H1 (cell line): ENCODE measurements around the gene PBX1. TPM values are rescaled to one million over a fixed set of nuclear protein-coding genes. Genes with fewer than 3 reads are reported as not detected.

Experiments used
- CTCF ChIA-PET: fragments of 300-600 bp; sonication (Branson Sonifier 250); formaldehyde crosslinking; loops from one replicate; lab custom pipeline; 2021; ENCODE audit not compliant: partially characterized antibody; lab: Charles Lee
- POLR2A ChIA-PET: fragments of 300-600 bp; sonication (Branson Sonifier 250); formaldehyde crosslinking; loops from one replicate; lab custom pipeline; 2021; ENCODE audit warnings: inconsistent platforms; ENCODE audit not compliant: partially characterized antibody; lab: Charles Lee
- DNase-seq, 2 experiments: peaks; one replicate each; pipeline versions ENCODE4 v3.0.0 to v3.0.0-alpha.2; 2010 to 2022; ENCODE audit warnings: low spot score in 2 of 2, low read depth in 1 of 2, mixed read lengths in 1 of 2
- FAIRE-seq: peaks from 2 replicates; lab custom pipeline; 2011; peaks lifted over from hg19 to GRCh38; lab: Jason Lieb, UNC
- H2AFZ ChIP-seq: 2 replicates; pipeline ENCODE4 v1.8.1; 2012; ENCODE audit warnings: low read length, inconsistent platforms
- H2AK5ac ChIP-seq: 2 replicates; pipeline ENCODE4 v1.6.1; 2013; ENCODE audit warnings: low read depth, low read length
- H2BK120ac ChIP-seq: replicated peaks from 2 replicates; pipeline ENCODE3; 2013; ENCODE audit warnings: low read depth, low read length, inconsistent platforms
- H2BK12ac ChIP-seq: 2 replicates; pipeline ENCODE4 v1.6.1; 2013; ENCODE audit warnings: low read depth, low read length
- H2BK15ac ChIP-seq: 2 replicates; pipeline ENCODE4 v1.6.1; 2013; ENCODE audit warnings: low read length
- H2BK20ac ChIP-seq: 2 replicates; pipeline ENCODE4 v1.6.1; 2013; ENCODE audit warnings: low read length
- H2BK5ac ChIP-seq: 2 replicates; pipeline ENCODE4 v1.6.1; 2013; ENCODE audit warnings: low read depth, low read length
- H3K14ac ChIP-seq: 2 replicates; pipeline ENCODE4 v1.6.1; 2013; ENCODE audit warnings: inconsistent platforms; ENCODE audit not compliant: insufficient read length
- H3K18ac ChIP-seq: 2 replicates; pipeline ENCODE4 v1.6.1; 2013; ENCODE audit warnings: low read length; ENCODE audit errors: extremely low read depth
- H3K23ac ChIP-seq: 2 replicates; pipeline ENCODE4 v1.6.1; 2013; ENCODE audit warnings: inconsistent platforms; ENCODE audit not compliant: insufficient read length
- H3K23me2 ChIP-seq: 2 replicates; pipeline ENCODE4 v1.6.1; 2013; ENCODE audit warnings: low read depth, low read length
- H3K27ac ChIP-seq: 2 replicates; pipeline ENCODE4 v1.6.1; 2011; ENCODE audit warnings: low read depth, low read length, inconsistent platforms
- H3K27me3 ChIP-seq, 4 experiments: replicated peaks in 1 of 4; 1 replicate in 1 of 4; 2 replicates in 3 of 4; pipeline versions ENCODE4 v1.6.1 to v1.8.1; 2011 to 2013; ENCODE audit warnings: low read length in 3 of 4, mild to moderate bottlenecking in 3 of 4, inconsistent platforms in 2 of 4, mixed read lengths in 2 of 4, moderate library complexity in 1 of 4; ENCODE audit not compliant: control insufficient read depth in 3 of 4, insufficient read depth in 3 of 4; ENCODE audit errors: extremely low read depth in 1 of 4
- H3K36me3 ChIP-seq, 4 experiments: 2 replicates each; pipeline versions ENCODE4 v1.6.1 to v1.8.1; 2011 to 2013; ENCODE audit warnings: mild to moderate bottlenecking in 4 of 4, low read length in 3 of 4, moderate library complexity in 2 of 4, control low read depth in 1 of 4, inconsistent platforms in 1 of 4; ENCODE audit not compliant: insufficient read depth in 4 of 4, control insufficient read depth in 2 of 4
- H3K4ac ChIP-seq: replicated peaks from 2 replicates; pipeline ENCODE3; 2013; ENCODE audit warnings: low read length, low read depth, mixed read lengths, inconsistent platforms; ENCODE audit not compliant: insufficient read length
- H3K4me1 ChIP-seq, 4 experiments: replicated peaks in 1 of 4; 1 replicate in 1 of 4; 2 replicates in 3 of 4; pipeline versions ENCODE4 v1.6.1 to v1.8.1; 2011 to 2013; ENCODE audit warnings: low read length in 3 of 4, inconsistent platforms in 2 of 4, mixed read lengths in 1 of 4; ENCODE audit not compliant: insufficient read depth in 4 of 4, control insufficient read depth in 3 of 4
- H3K4me2 ChIP-seq, 2 experiments: 2 replicates each; pipeline versions ENCODE4 v1.6.1 to v1.8.1; 2011 to 2013; ENCODE audit warnings: low read depth in 2 of 2, low read length in 2 of 2, control low read depth in 1 of 2, inconsistent platforms in 1 of 2, mild to moderate bottlenecking in 1 of 2; ENCODE audit not compliant: insufficient read depth in 1 of 2
- H3K4me3 ChIP-seq, 4 experiments: fragments of 200-600, 300-600 bp in 1 of 4; sonication (generic), shearing (Covaris generic), sonication (Bioruptor Twin) in 1 of 4; 2 replicates each; pipeline versions ENCODE4 v1.5.1 to v1.8.1; 2011 to 2016; ENCODE audit warnings: low read length in 4 of 4, low read depth in 3 of 4, control low read depth in 2 of 4, inconsistent platforms in 2 of 4, mild to moderate bottlenecking in 2 of 4, mixed read lengths in 1 of 4, moderate library complexity in 1 of 4; ENCODE audit not compliant: insufficient read depth in 2 of 4; ENCODE audit errors: extremely low read depth in 1 of 4
- H3K56ac ChIP-seq: replicated peaks from 2 replicates; pipeline ENCODE3; 2013; ENCODE audit warnings: low read depth, mild to moderate bottlenecking, mixed read lengths, low read length, inconsistent platforms; ENCODE audit not compliant: insufficient read length
- H3K79me1 ChIP-seq: 2 replicates; pipeline ENCODE4 v1.6.1; 2013; ENCODE audit warnings: low read depth, low read length, control low read depth
- H3K79me2 ChIP-seq, 2 experiments: 2 replicates each; pipeline versions ENCODE4 v1.6.1 to v1.8.1; 2012 to 2013; ENCODE audit warnings: low read length in 2 of 2, mild to moderate bottlenecking in 2 of 2, inconsistent platforms in 1 of 2; ENCODE audit not compliant: insufficient read depth in 2 of 2, control insufficient read depth in 1 of 2
- H3K9ac ChIP-seq, 4 experiments: replicated peaks in 1 of 4; 1 replicate in 1 of 4; 2 replicates in 3 of 4; pipeline versions ENCODE4 v1.6.1 to v1.8.1; 2011 to 2013; ENCODE audit warnings: low read depth in 3 of 4, low read length in 3 of 4, control low read depth in 2 of 4, mild to moderate bottlenecking in 2 of 4, moderate library complexity in 2 of 4, inconsistent platforms in 1 of 4; ENCODE audit errors: extremely low read depth in 1 of 4
- H3K9me3 ChIP-seq, 2 experiments: 2 replicates each; pipeline versions ENCODE4 v1.6.1 to v1.8.1; 2012 to 2013; ENCODE audit warnings: mild to moderate bottlenecking in 2 of 2, moderate library complexity in 2 of 2, control low read depth in 1 of 2, inconsistent platforms in 1 of 2, low read depth in 1 of 2, low read length in 1 of 2, mixed read lengths in 1 of 2; ENCODE audit not compliant: insufficient read depth in 2 of 2
- H4K20me1 ChIP-seq, 2 experiments: replicated peaks in 1 of 2; 2 replicates each; pipeline versions ENCODE3 to v1.8.1; 2011 to 2013; ENCODE audit warnings: inconsistent platforms in 2 of 2, low read length in 2 of 2, mild to moderate bottlenecking in 1 of 2; ENCODE audit not compliant: insufficient read depth in 2 of 2, control insufficient read depth in 1 of 2
- H4K5ac ChIP-seq: 2 replicates; pipeline ENCODE4 v1.6.1; 2013; ENCODE audit warnings: low read length, low read depth, mixed read lengths, inconsistent platforms; ENCODE audit not compliant: insufficient read length
- H4K8ac ChIP-seq: 2 replicates; pipeline ENCODE4 v1.8.0; 2013; ENCODE audit warnings: mild to moderate bottlenecking, moderate library complexity, low read length, inconsistent platforms; ENCODE audit not compliant: insufficient read depth; ENCODE audit errors: extremely low read depth
- H4K91ac ChIP-seq: replicated peaks from 2 replicates; pipeline ENCODE3; 2013; ENCODE audit warnings: low read length, mixed read lengths, inconsistent platforms; ENCODE audit not compliant: insufficient read length
- KDM4A ChIP-seq: IDR thresholded peaks from one replicate; pipeline ENCODE4 v1.7.1; 2012; ENCODE audit warnings: low read depth, mild to moderate bottlenecking, moderate library complexity, low read length, inconsistent platforms; ENCODE audit not compliant: severe bottlenecking
- NRF1 ChIP-seq: IDR thresholded peaks from 2 replicates; pipeline ENCODE4 v1.6.1; 2011; ENCODE audit warnings: mild to moderate bottlenecking, low read depth, low read length, improper control_type of control experiment
- RAD21 ChIP-seq, 2 experiments: IDR thresholded peaks in 1 of 2; conservative IDR thresholded peaks in 1 of 2; 2 replicates each; pipeline ENCODE4 v1.6.1; 2011; ENCODE audit warnings: low read depth in 2 of 2, low read length in 2 of 2, improper control_type of control experiment in 1 of 2, inconsistent platforms in 1 of 2, mild to moderate bottlenecking in 1 of 2, moderate library complexity in 1 of 2
- SP1 ChIP-seq: IDR thresholded peaks from 2 replicates; pipeline ENCODE4 v1.6.1; 2011; ENCODE audit warnings: low read depth, low read length
- SP2 ChIP-seq: IDR thresholded peaks from 2 replicates; pipeline ENCODE4 v1.6.1; 2012; ENCODE audit warnings: mild to moderate bottlenecking, low read length, inconsistent platforms
- WGBS, 2 experiments: shearing (Covaris generic) in 1 of 2; methylation state at CpG; one replicate each; pipeline versions ENCODE4 v1.1.6 to v1.1.7; 2013 to 2015; ENCODE audit warnings: low lambda C conversion rate in 2 of 2, mixed read lengths in 2 of 2, inconsistent platforms in 1 of 2, low coverage in 1 of 2, missing lambda C conversion rate in 1 of 2; ENCODE audit not compliant: insufficient replicate concordance in 2 of 2, insufficient coverage in 1 of 2, insufficient read length in 1 of 2; ENCODE audit errors: extremely low coverage in 1 of 2, missing lambda C conversion rate in 1 of 2; 5-methylcytosine and 5-hydroxymethylcytosine counted together
- polyA plus RNA-seq, 7 experiments: library from polyadenylated mRNA; depleted of rRNA in 3 of 7; stranded (reverse) in 5 of 7; unstranded in 2 of 7; fragments of >200 nt in 5 of 7; fragments of 200-250 nt in 2 of 7; gene quantifications; 1 replicate in 5 of 7; 2 replicates in 1 of 7; 4 replicates in 1 of 7; pipeline versions ENCODE4 v1.2.1 to v1.2.3, GENCODE V29; 2011 to 2013; ENCODE audit warnings: missing spikeins in 2 of 7, mixed read lengths in 2 of 7
- total RNA-seq: library from RNA; stranded (reverse); fragmentation: NEBNext Ultra II Directional; extraction: Animal tissue kit (Norgen Biotek cat#: 25700); gene quantifications from 2 replicates; pipeline ENCODE4 v1.2.1, GENCODE V29; 2021

The PBX1 gene
- total and polyA plus RNA-seq, 2 of the 8 experiments (the other 6 are each of a cell fraction or from before 2014, with no cell fraction given) = 87.4 to 124 TPM

DNA sequence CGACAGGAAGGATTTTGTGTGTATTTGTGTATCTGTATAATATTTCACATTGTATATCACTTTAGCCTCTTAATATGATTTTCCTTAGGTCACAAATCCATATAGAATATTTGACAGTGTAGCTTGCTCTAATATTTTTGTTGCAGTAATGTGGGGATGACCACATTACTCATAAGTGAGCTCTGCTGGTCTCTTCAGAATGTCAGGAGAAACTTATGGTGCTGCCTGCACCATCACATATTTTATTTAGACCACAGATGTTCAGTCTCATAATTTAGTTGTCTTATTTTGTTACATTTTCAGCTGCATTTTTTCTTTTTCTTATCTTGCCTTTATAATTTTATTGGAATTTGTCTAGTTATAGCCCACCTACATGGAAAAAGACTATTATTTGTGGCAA lies 205.3 kb downstream of the PBX1 start:
- Histone ChIP-seq H3K14ac (no peak overlapping the region), H2BK12ac (no peak overlapping the region), H3K79me2 (peaks cover 0 to 76% of the 10 kb centered on the region in 2 experiments; a peak in 2 of 4 replicates), H2BK20ac (no peak overlapping the region), H3K27ac (no peak overlapping the region), H3K56ac (no peak overlapping the region), H2AFZ (no peak overlapping the region), H3K4me3 (no peak overlapping the region), H3K23ac (no peak overlapping the region), H3K4ac (no peak overlapping the region), H3K23me2 (no peaks in the 10 kb centered on the region), H4K91ac (no peak overlapping the region), H3K18ac (no peak overlapping the region), H3K9me3 (no peaks in the 10 kb centered on the region), H2BK5ac (no peak overlapping the region), H3K4me2 (no peak overlapping the region), H2BK120ac (no peak overlapping the region), H4K20me1 (peaks cover 2 to 3% of the 10 kb centered on the region in 2 experiments), H2AK5ac (no peak overlapping the region), H3K9ac (no peak overlapping the region), H3K4me1 (peaks cover 0 to 3% (median under 1%) of the 10 kb centered on the region in 4 experiments; a peak in 1 of 7 replicates), H2BK15ac (no peak overlapping the region), H3K36me3 (no peaks in the 10 kb centered on the region; a peak in 1 of 8 replicates), H4K8ac (no peak overlapping the region), H3K79me1 (peaks cover 12% of the 10 kb centered on the region), H3K27me3 (no peaks in the 10 kb centered on the region), H4K5ac (no peak overlapping the region)
- FAIRE-seq (no peak), DNase-seq (no peak)
- CTCF ChIA-PET = interaction anchor here (0.6 to 4.6 kb wide), 4 partner anchors 9 to 97 kb away, joined by 3 to 26 read pairs (median 3); no protein-coding TSS in a partner anchor
- TF ChIP-seq SP2 (no peak), RAD21 (IDR thresholded peaks at IDR 0.05 in 1 of 2, conservative IDR thresholded peaks at IDR 0.05 in 1 of 2; ENCODE audit: low read depth in 2 of 2, low read length in 2 of 2) (no peak), KDM4A (no peak), SP1 (no peak), NRF1 (no peak)
- POLR2A ChIA-PET = interaction anchor here (1.7 kb wide), 1 partner anchor 35 kb away, joined by 3 read pairs; no protein-coding TSS in a partner anchor
- WGBS, 2 experiments = 95% methylated on average over 1 of the region's 1 CpG; no CpG with 5 or more reads in 1 of the 2 experiments
